Muscle layer of duodenum (tissue), 2 donors: ENCODE measurements around the gene CLBA1.
A peak's percentile ranks its signal among the peaks of the same experiment; 100 is the strongest.

Experiments
- H3K27ac ChIP-seq: one replicate; pipeline ENCODE4 v1.7.0; 2013; ENCODE audit warnings: mild to moderate bottlenecking, low read length
- H3K27me3 ChIP-seq: one replicate; pipeline ENCODE4 v1.7.0; 2013; ENCODE audit warnings: low read depth, mild to moderate bottlenecking, control low read depth, low read length
- H3K36me3 ChIP-seq, 2 donors: one replicate each; pipeline ENCODE4 v1.7.0; 2013; ENCODE audit warnings: low read length in 2 of 2, control low read depth in 1 of 2, mild to moderate bottlenecking in 1 of 2; ENCODE audit not compliant: insufficient read depth in 2 of 2, control insufficient read depth in 1 of 2
- H3K4me1 ChIP-seq, 2 donors: one replicate each; pipeline ENCODE4 v1.7.0; 2013; ENCODE audit warnings: low read length in 2 of 2, mild to moderate bottlenecking in 2 of 2, control low read depth in 1 of 2, moderate library complexity in 1 of 2; ENCODE audit not compliant: insufficient read depth in 2 of 2, control insufficient read depth in 1 of 2
- H3K4me3 ChIP-seq, 2 donors: one replicate each; pipeline ENCODE4 v1.7.0; 2013; ENCODE audit warnings: low read length in 2 of 2, low read depth in 1 of 2, mild to moderate bottlenecking in 1 of 2
- H3K9me3 ChIP-seq, 2 donors: one replicate each; pipeline ENCODE4 v1.7.0; 2013; ENCODE audit warnings: low read length in 2 of 2, control low read depth in 1 of 2, mild to moderate bottlenecking in 1 of 2; ENCODE audit not compliant: control insufficient read depth in 1 of 2
- donor health status: healthy.

Gene CLBA1

GRCh38 chr14:104972301-104973134, 13.1 kb upstream of the CLBA1 start:
- H3K4me1 ChIP-seq, result peaks cover 29 to 89% of the 10 kb centered on the region in 2 donors
- no peaks in the 10 kb centered on the region for H3K27me3 ChIP-seq
- peak overlapping the region; percentile 83 for H3K27ac ChIP-seq
- no peaks in the 10 kb centered on the region for H3K36me3 ChIP-seq
- H3K4me3 ChIP-seq, result peak overlapping the region in 1 of 2 donors; percentile 5
- H3K9me3 ChIP-seq, result no peaks in the 10 kb centered on the region

GRCh38 chr14:104973135-104973384, 12.5 kb upstream of the CLBA1 start:
- Histone ChIP-seq H3K36me3 (no peaks in the 10 kb centered on the region), H3K9me3 (no peaks in the 10 kb centered on the region), H3K4me3 (peak overlapping the region in 1 of 2 donors; percentile 41), H3K4me1 (peaks cover 29 to 87% of the 10 kb centered on the region in 2 donors), H3K27ac (peak overlapping the region; percentile 83), H3K27me3 (no peaks in the 10 kb centered on the region)

GRCh38 chr14:104973385-104974145, 12.0 kb upstream of the CLBA1 start:
- H3K4me1 ChIP-seq, result peaks cover 25 to 84% of the 10 kb centered on the region in 2 donors
- no peaks in the 10 kb centered on the region for H3K9me3 ChIP-seq
- peak overlapping the region; percentile 83 for H3K27ac ChIP-seq
- no peaks in the 10 kb centered on the region for H3K36me3 ChIP-seq
- H3K4me3 ChIP-seq, result peak overlapping the region in 1 of 2 donors; percentile 41
- H3K27me3 ChIP-seq, result no peaks in the 10 kb centered on the region

GRCh38 chr14:104974146-104974541, 11.4 kb upstream of the CLBA1 start:
- no peaks in the 10 kb centered on the region for H3K9me3 ChIP-seq
- H3K27me3 ChIP-seq, result no peaks in the 10 kb centered on the region
- peaks cover 24 to 84% of the 10 kb centered on the region in 2 donors for H3K4me1 ChIP-seq
- no peaks in the 10 kb centered on the region for H3K36me3 ChIP-seq
- H3K4me3 ChIP-seq, result peak overlapping the region in 1 of 2 donors; percentile 41
- H3K27ac ChIP-seq, result peak overlapping the region; percentile 6

- no peaks in the 10 kb centered on the region for H3K27me3 ChIP-seq
- H3K4me1 ChIP-seq, result peaks cover 24 to 79% of the 10 kb centered on the region in 2 donors
- no peaks in the 10 kb centered on the region for H3K9me3 ChIP-seq
- no peak overlapping the region for H3K4me3 ChIP-seq
- H3K36me3 ChIP-seq, result no peaks in the 10 kb centered on the region
- peak overlapping the region; percentile 6 for H3K27ac ChIP-seq
Measured at GRCh38 chr14:104974665-104975390, 10.8 kb upstream of the CLBA1 start.

- peaks cover 24 to 81% of the 10 kb centered on the region in 2 donors for H3K4me1 ChIP-seq
- H3K9me3 ChIP-seq, result no peaks in the 10 kb centered on the region
- H3K27me3 ChIP-seq, result no peaks in the 10 kb centered on the region
- H3K27ac ChIP-seq, result no peak overlapping the region
- H3K4me3 ChIP-seq, result no peak overlapping the region
- no peaks in the 10 kb centered on the region for H3K36me3 ChIP-seq
Measured at GRCh38 chr14:104975481-104976197, 9.9 kb upstream of the CLBA1 start.

GRCh38 chr14:104976198-104977007, 9.2 kb upstream of the CLBA1 start:
- H3K4me3 ChIP-seq, result peak overlapping the region in 1 of 2 donors; percentile 31
- H3K27ac ChIP-seq, result no peak overlapping the region
- H3K4me1 ChIP-seq, result peaks cover 24 to 74% of the 10 kb centered on the region in 2 donors
- no peaks in the 10 kb centered on the region for H3K27me3 ChIP-seq
- no peaks in the 10 kb centered on the region for H3K9me3 ChIP-seq
- no peaks in the 10 kb centered on the region for H3K36me3 ChIP-seq

GRCh38 chr14:104977008-104977680, 8.4 kb upstream of the CLBA1 start:
- H3K4me1 ChIP-seq, result peaks cover 20 to 66% of the 10 kb centered on the region in 2 donors
- no peaks in the 10 kb centered on the region for H3K27me3 ChIP-seq
- no peak overlapping the region for H3K27ac ChIP-seq

GRCh38 chr14:104977681-104978653, 7.6 kb upstream of the CLBA1 start, which contains the start of gene AHNAK2:
TSS of gene AHNAK2 (minus strand) at chr14:104978374. CDS start at chr14:104978237, 137 bp downstream.
- no peaks in the 10 kb centered on the region for H3K27me3 ChIP-seq
- peaks cover 13 to 59% of the 10 kb centered on the region in 2 donors for H3K4me1 ChIP-seq
- no peak within 1 kb of the TSS for H3K27ac ChIP-seq

More at GRCh38 chr14:104977008-104977680, 8.4 kb upstream of the CLBA1 start:
- Histone ChIP-seq H3K36me3 (no peaks in the 10 kb centered on the region), H3K9me3 (no peaks in the 10 kb centered on the region), H3K4me3 (peak overlapping the region; percentile 52 to 72)

More at GRCh38 chr14:104977681-104978653, 7.6 kb upstream of the CLBA1 start, which contains the start of gene AHNAK2:
- Histone ChIP-seq H3K36me3 (no peaks in the 10 kb centered on the region), H3K9me3 (no peaks in the 10 kb centered on the region), H3K4me3 (peak within 1 kb of the TSS; percentile 52 to 72)
